Trophoblast cell (in vitro differentiated cells and primary cell): ENCODE data around the gene MED25.

Experiments used
- DNase-seq, 2 donors: peaks; one replicate each; pipeline ENCODE4 v3.0.0-alpha.2; 2016
- H2AFZ ChIP-seq: 2 replicates; pipeline ENCODE4 v1.6.1; 2013; ENCODE audit warnings: low read length, moderate library complexity, mild to moderate bottlenecking; ENCODE audit not compliant: insufficient read depth, poor library complexity
- H2AK5ac ChIP-seq: 2 replicates; pipeline ENCODE4 v1.6.1; 2013; ENCODE audit warnings: mild to moderate bottlenecking, low read length
- H2BK120ac ChIP-seq: 2 replicates; pipeline ENCODE4 v1.6.1; 2013; ENCODE audit warnings: low read length, mild to moderate bottlenecking, moderate library complexity; ENCODE audit not compliant: insufficient read depth, poor library complexity
- H2BK12ac ChIP-seq: 2 replicates; pipeline ENCODE4 v1.6.1; 2013; ENCODE audit warnings: mild to moderate bottlenecking, low read length, moderate library complexity
- H2BK5ac ChIP-seq: 2 replicates; pipeline ENCODE4 v1.6.1; 2013; ENCODE audit warnings: low read length, low read depth, moderate library complexity, mild to moderate bottlenecking; ENCODE audit not compliant: poor library complexity
- H3K14ac ChIP-seq: 2 replicates; pipeline ENCODE4 v1.6.1; 2013; ENCODE audit warnings: mild to moderate bottlenecking, low read length
- H3K18ac ChIP-seq: 2 replicates; pipeline ENCODE4 v1.6.1; 2013; ENCODE audit warnings: mild to moderate bottlenecking, low read length
- H3K23ac ChIP-seq: 2 replicates; pipeline ENCODE4 v1.6.1; 2013; ENCODE audit warnings: low read length
- H3K27ac ChIP-seq: 2 replicates; pipeline ENCODE4 v1.5.1; 2013; ENCODE audit warnings: low read depth, mild to moderate bottlenecking, inconsistent platforms, low read length, moderate library complexity
- H3K27me3 ChIP-seq: 2 replicates; pipeline ENCODE4 v1.6.1; 2013; ENCODE audit warnings: inconsistent platforms, mild to moderate bottlenecking, low read length, moderate library complexity; ENCODE audit not compliant: insufficient read depth
- H3K36me3 ChIP-seq, 2 experiments: 1 replicate in 1 of 2; 2 replicates in 1 of 2; pipeline ENCODE4 v1.6.1; 2013; ENCODE audit warnings: low read length in 2 of 2, mild to moderate bottlenecking in 2 of 2, moderate library complexity in 1 of 2; ENCODE audit not compliant: insufficient read depth in 2 of 2, control insufficient read depth in 1 of 2
- H3K4ac ChIP-seq: 2 replicates; pipeline ENCODE4 v1.6.1; 2013; ENCODE audit warnings: low read depth, mild to moderate bottlenecking, low read length, moderate library complexity
- H3K4me1 ChIP-seq, 2 experiments: 1 replicate in 1 of 2; 2 replicates in 1 of 2; pipeline ENCODE4 v1.6.1; 2013; ENCODE audit warnings: low read length in 2 of 2, mild to moderate bottlenecking in 2 of 2, moderate library complexity in 1 of 2; ENCODE audit not compliant: insufficient read depth in 2 of 2, control insufficient read depth in 1 of 2
- H3K4me2 ChIP-seq: 2 replicates; pipeline ENCODE4 v1.6.1; 2013; ENCODE audit warnings: inconsistent platforms, mild to moderate bottlenecking, low read length, moderate library complexity
- H3K4me3 ChIP-seq: 2 replicates; pipeline ENCODE4 v1.5.1; 2013; ENCODE audit warnings: mild to moderate bottlenecking, low read depth, low read length, inconsistent platforms
- H3K79me1 ChIP-seq: one replicate; pipeline ENCODE4 v1.6.1; 2013; ENCODE audit warnings: low read length
- H3K79me2 ChIP-seq: 2 replicates; pipeline ENCODE4 v1.6.1; 2013; ENCODE audit warnings: low read length, mild to moderate bottlenecking; ENCODE audit not compliant: control insufficient read depth, insufficient read depth, poor library complexity
- H3K9ac ChIP-seq: 2 replicates; pipeline ENCODE4 v1.6.1; 2013; ENCODE audit warnings: mild to moderate bottlenecking, low read length
- H3K9me3 ChIP-seq: 2 replicates; pipeline ENCODE4 v1.6.1; 2013; ENCODE audit warnings: low read depth, mild to moderate bottlenecking, control low read depth, inconsistent platforms, low read length; ENCODE audit not compliant: insufficient read depth
- H4K12ac ChIP-seq: 2 replicates; pipeline ENCODE4 v1.6.1; 2013; ENCODE audit warnings: low read depth, mild to moderate bottlenecking, low read length, moderate library complexity
- H4K8ac ChIP-seq: 2 replicates; pipeline ENCODE4 v1.6.1; 2013; ENCODE audit warnings: low read depth, mild to moderate bottlenecking, low read length, moderate library complexity
- H4K91ac ChIP-seq: one replicate; pipeline ENCODE4 v1.6.1; 2013; ENCODE audit warnings: low read depth, mild to moderate bottlenecking, low read length, moderate library complexity
- WGBS: extraction: QIAGEN DNeasy Blood & Tissue Kit; methylation state at CpG from one replicate; pipeline ENCODE4 v1.1.7; 2013; ENCODE audit warnings: missing lambda C conversion rate; ENCODE audit not compliant: insufficient read length, insufficient coverage; ENCODE audit errors: extremely low coverage; 5-methylcytosine and 5-hydroxymethylcytosine counted together

The MED25 gene

DNA sequence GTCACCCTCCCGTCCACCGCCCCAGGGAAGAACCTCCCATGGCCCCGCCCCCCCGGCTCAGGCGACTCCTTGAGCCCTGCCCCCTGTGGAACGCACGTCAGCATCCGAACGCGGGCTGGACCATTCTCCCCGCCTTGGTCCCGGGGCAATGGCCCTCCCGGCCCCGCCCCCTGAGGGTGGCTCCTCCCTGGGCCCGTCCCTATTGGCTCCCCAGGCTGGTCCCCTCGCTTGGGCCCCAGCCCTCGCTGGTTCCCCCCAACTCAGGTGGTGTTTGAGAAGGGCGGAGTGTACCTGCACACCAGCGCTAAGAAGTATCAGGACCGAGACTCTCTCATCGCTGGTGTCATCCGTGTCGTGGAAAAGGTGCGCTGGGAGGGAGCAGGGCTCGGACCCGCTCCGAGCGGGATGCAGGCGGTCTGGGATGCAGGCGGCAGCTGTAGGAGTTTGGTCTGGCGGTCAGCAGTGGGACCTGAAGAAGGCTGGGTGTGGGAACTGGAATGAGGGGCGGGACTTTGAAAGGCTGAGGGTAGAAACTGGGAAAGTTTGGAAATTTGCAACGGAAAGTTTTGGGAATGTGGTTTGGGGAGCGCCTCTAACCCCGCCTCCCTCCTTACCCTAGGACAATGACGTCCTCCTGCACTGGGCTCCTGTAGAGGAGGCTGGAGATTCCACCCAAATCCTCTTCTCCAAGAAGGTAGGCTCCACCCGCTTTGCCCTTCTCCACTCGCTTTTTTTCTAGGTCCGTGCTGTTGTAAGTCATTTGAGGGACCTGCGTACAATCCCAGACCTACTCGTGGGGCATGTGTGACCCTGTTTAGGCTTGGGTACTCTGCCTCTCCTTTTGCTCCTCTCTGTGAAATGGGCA is 60.0 kb downstream of the MED25 start:
- Histone ChIP-seq H3K4me3 (peak overlapping the region; percentile 89), H2BK5ac (peak overlapping the region; percentile 94), H3K18ac (peak overlapping the region; percentile 73), H3K36me3 (peaks cover 41 to 47% of the 10 kb centered on the region in 2 experiments), H2AFZ (peak overlapping the region; percentile 82), H2BK12ac (no peak overlapping the region), H3K14ac (peak overlapping the region; percentile 85), H2AK5ac (no peak overlapping the region), H3K9ac (peak overlapping the region; percentile 54), H3K79me2 (peaks cover 20% of the 10 kb centered on the region), H3K9me3 (peaks cover 3% of the 10 kb centered on the region), H3K27me3 (no peaks in the 10 kb centered on the region), H3K4ac (peak overlapping the region; percentile 21), H3K4me1 (peaks cover 6 to 12% of the 10 kb centered on the region in 2 experiments), H3K79me1 (peaks cover 21% of the 10 kb centered on the region), H3K27ac (peak overlapping the region; percentile 94), H3K23ac (no peak overlapping the region), H4K12ac (peak overlapping the region; percentile 59), H4K8ac (peak overlapping the region; percentile 87), H4K91ac (peak overlapping the region; percentile 95), H3K4me2 (peak overlapping the region; percentile 91), H2BK120ac (peak overlapping the region; percentile 88)
- no CpG with 5 or more reads among the region's 41 CpGs for WGBS
- peak; percentile 94 to 98 for DNase-seq

DNA sequence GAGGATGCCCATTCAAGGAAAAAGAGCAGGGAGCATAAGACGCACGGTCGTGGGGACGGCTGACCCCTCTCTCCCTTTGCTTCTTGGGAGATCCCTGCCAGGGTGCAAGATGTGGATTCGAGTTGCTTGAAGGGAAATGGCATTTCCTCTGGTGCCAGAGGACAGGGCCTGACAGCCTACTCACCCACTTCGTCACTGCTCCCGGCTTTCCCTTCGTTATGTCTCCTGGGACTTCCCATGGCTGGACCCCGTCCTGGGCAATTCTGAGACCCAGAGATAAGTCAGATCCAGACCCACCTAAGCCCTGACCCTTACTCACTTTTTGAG is 60.6 kb downstream of the MED25 start:
- Histone ChIP-seq H3K9ac (peak overlapping the region; percentile 54), H3K9me3 (peaks cover 5% of the 10 kb centered on the region), H3K4me2 (peak overlapping the region; percentile 91), H3K27me3 (no peaks in the 10 kb centered on the region), H3K14ac (no peak overlapping the region), H2AK5ac (no peak overlapping the region), H3K18ac (no peak overlapping the region), H3K4me3 (peak overlapping the region; percentile 38), H2BK12ac (no peak overlapping the region), H2BK5ac (no peak overlapping the region), H4K8ac (no peak overlapping the region), H2AFZ (no peak overlapping the region), H3K4me1 (peaks cover 6 to 12% of the 10 kb centered on the region in 2 experiments), H4K91ac (no peak overlapping the region), H2BK120ac (no peak overlapping the region), H3K4ac (no peak overlapping the region), H3K23ac (no peak overlapping the region), H3K36me3 (peaks cover 44 to 50% of the 10 kb centered on the region in 2 experiments), H3K79me1 (peaks cover 21% of the 10 kb centered on the region), H3K79me2 (peaks cover 20% of the 10 kb centered on the region), H4K12ac (no peak overlapping the region), H3K27ac (no peak overlapping the region)
- no peak for DNase-seq
- WGBS: no CpG with 5 or more reads among the region's 9 CpGs

DNA sequence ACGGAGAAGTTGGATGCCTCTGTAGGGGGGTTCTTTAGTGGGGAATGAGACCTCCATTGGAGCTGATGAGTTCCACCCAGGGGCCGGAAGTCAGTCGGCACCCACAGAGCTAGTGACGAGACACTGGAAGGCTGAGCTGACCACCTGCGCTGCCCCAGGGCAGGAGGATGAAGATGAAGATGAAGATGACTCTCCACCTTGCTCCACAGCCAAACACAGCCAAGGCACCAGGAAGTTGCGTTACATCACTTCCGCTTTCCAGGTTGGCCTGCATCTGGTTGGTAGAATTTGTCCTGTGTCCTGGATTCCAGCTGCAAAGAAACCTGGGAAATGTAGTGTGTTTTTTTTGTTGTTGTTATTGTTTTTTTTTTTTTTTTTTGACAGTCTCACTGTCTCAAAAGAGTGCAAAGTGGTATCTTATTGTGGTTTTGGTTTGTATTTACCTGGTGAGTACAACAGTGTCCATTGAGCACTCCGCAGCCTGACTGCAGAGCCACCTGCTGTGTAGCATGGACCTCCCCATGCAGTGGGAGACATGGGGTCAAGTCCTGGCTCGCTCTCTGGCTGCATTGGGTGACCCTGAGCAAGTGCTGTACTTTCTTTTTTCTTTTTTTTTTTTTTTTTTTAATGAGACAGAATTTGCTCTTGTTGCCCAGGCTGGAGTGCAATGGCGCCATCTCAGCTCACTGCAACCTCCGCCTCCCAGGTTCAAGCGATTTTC is 61.3 kb downstream of the MED25 start:
- Histone ChIP-seq H2AK5ac (no peak overlapping the region), H3K27me3 (no peaks in the 10 kb centered on the region), H3K4ac (no peak overlapping the region), H2AFZ (no peak overlapping the region), H3K79me1 (peaks cover 21% of the 10 kb centered on the region), H3K9ac (no peak overlapping the region), H2BK12ac (no peak overlapping the region), H2BK5ac (no peak overlapping the region), H3K14ac (no peak overlapping the region), H4K12ac (no peak overlapping the region), H4K91ac (no peak overlapping the region), H3K9me3 (peaks cover 5% of the 10 kb centered on the region), H3K36me3 (peaks cover 47 to 51% of the 10 kb centered on the region in 2 experiments), H3K4me2 (no peak overlapping the region), H3K18ac (no peak overlapping the region), H3K4me3 (no peak overlapping the region), H3K79me2 (peaks cover 20% of the 10 kb centered on the region), H3K23ac (no peak overlapping the region), H4K8ac (no peak overlapping the region), H3K4me1 (peaks cover 6 to 12% of the 10 kb centered on the region in 2 experiments), H3K27ac (no peak overlapping the region), H2BK120ac (no peak overlapping the region)
- no CpG with 5 or more reads among the region's 12 CpGs for WGBS
- no peak for DNase-seq

DNA sequence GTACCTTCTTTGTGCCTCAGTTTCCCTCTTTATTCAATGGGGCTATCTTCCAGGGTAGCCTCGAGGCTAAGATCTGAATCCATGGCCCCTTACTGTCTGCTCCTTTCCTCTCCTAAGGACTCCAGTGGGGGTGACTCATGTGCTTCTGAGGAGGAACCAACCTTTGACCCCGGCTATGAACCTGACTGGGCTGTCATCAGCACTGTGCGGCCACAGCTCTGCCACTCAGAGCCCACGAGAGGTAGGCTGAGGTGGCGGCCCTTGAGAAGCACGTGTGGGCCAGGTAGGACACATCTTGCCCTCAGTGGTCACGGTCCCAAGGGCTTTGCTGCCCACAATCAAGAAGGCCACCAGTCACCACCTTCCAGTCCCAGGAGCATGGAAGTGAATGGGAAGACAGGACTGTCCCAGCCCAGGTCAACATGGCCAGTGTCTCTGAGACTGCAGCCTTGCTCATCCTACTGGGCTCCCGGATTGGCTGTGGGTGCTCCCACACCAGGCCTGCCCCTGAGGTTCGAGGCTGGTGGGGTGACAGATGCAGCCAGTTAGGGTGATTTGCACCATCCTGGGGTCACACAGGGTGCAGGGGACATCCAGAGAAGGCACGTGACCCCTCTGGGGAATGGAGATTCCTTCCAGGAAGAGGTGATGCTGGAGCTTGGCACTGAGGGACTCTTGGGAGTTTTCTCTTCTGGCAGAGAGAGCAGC is 62.2 kb downstream of the MED25 start:
- Histone ChIP-seq H3K4ac (no peak overlapping the region), H4K91ac (no peak overlapping the region), H3K36me3 (peaks cover 50 to 53% of the 10 kb centered on the region in 2 experiments), H3K4me2 (no peak overlapping the region), H3K4me1 (peaks cover 5 to 11% of the 10 kb centered on the region in 2 experiments), H3K9ac (no peak overlapping the region), H3K4me3 (no peak overlapping the region), H3K27ac (no peak overlapping the region), H2BK12ac (no peak overlapping the region), H3K18ac (peak overlapping the region; percentile 1), H4K8ac (no peak overlapping the region), H2BK5ac (no peak overlapping the region), H2AFZ (no peak overlapping the region), H4K12ac (no peak overlapping the region), H3K27me3 (no peaks in the 10 kb centered on the region), H3K9me3 (peaks cover 5% of the 10 kb centered on the region), H2AK5ac (no peak overlapping the region), H3K79me1 (peaks cover 21% of the 10 kb centered on the region), H3K79me2 (peaks cover 18% of the 10 kb centered on the region), H2BK120ac (no peak overlapping the region), H3K23ac (no peak overlapping the region), H3K14ac (no peak overlapping the region)
- no peak for DNase-seq
- no CpG with 5 or more reads among the region's 10 CpGs for WGBS
